Heart left ventricle (tissue), 13 donors: ENCODE data around the gene EEF1AKMT3.

Experiments
- POLR2A ChIP-seq, 2 donors: fragments of 450-650 bp; IDR thresholded peaks; one replicate each; pipeline ENCODE4 v1.6.1; 2017; ENCODE audit warnings: antibody characterized with exemption in 2 of 2, mild to moderate bottlenecking in 2 of 2, moderate library complexity in 2 of 2
- TF ChIP-seq, protein P1 (sequence below), 12 donors: fragments of 200-600 bp; sonication (generic) in 4 of 12; IDR thresholded peaks; one replicate each; pipeline versions ENCODE4 v1.5.0 to v1.8.0; 2018 to 2022; ENCODE audit warnings: antibody characterized with exemption in 12 of 12, mild to moderate bottlenecking in 5 of 12
- donor health status: ischemic (EF 13 %, LVEDD 7.1; RV severe dilation, severe dysfunction).
- donor health status: DM: no; HTN: yes; CAD: no.
- donor health status: DM: no; HTN: no; CAD: no.
- donor health status: ischemic (EF 25% LVEDD 6.9; RV normal size, moderate dysfunction).
- donor health status: ischemic (EF 25% LVEDD 5.7; RV mildly dilated, moderate dysfunction).
- donor health status: ischemic (EF 35%, LVEDD 5.7; RV mildly dilated, moderate dysfunction).
- donor health status: nonischemic (EF 11% LVEDD 7.7; RV severe dilation, severe dysfunction).
- donor health status: DM: yes; HTN: yes; CAD: no.
- donor health status: PGD.
- donor health status: ischemic (EF 29% LVEDD 5.4; RV normal size, mild dysfunction).
- donor health status: nonischemic (EF 23%, LVEDD 6.1; RV moderate dilation, normal function).

DNA sequence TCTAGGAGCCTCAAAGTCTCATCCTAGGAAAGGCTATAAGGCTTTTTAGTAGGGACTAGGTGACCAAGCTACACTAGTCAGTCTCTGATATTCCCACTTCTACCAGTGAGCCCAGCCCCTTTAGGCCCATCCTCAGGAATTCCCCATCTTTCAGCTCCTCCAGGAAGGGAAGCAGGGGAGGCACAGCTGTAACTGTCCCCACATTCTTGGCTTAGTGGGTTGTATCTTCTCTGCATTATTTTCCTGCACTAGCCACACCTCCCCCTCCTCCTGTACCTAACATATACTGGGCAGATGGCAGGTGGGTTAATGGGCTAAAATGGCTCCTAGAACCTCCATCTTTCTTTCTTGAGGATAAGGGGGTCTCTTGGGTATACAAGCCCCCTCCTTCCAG, 5.1 kb upstream of the EEF1AKMT3 start:
- TF ChIP-seq, protein P1, sequence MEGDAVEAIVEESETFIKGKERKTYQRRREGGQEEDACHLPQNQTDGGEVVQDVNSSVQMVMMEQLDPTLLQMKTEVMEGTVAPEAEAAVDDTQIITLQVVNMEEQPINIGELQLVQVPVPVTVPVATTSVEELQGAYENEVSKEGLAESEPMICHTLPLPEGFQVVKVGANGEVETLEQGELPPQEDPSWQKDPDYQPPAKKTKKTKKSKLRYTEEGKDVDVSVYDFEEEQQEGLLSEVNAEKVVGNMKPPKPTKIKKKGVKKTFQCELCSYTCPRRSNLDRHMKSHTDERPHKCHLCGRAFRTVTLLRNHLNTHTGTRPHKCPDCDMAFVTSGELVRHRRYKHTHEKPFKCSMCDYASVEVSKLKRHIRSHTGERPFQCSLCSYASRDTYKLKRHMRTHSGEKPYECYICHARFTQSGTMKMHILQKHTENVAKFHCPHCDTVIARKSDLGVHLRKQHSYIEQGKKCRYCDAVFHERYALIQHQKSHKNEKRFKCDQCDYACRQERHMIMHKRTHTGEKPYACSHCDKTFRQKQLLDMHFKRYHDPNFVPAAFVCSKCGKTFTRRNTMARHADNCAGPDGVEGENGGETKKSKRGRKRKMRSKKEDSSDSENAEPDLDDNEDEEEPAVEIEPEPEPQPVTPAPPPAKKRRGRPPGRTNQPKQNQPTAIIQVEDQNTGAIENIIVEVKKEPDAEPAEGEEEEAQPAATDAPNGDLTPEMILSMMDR (IDR thresholded peaks at IDR 0.05) = no peak
- TF ChIP-seq POLR2A (IDR thresholded peaks at IDR 0.05) = no peak
